ENCODE measurements around the gene ATP11A. TPM values are rescaled to one million over a fixed set of nuclear protein-coding genes. Genes with fewer than 3 reads are reported as not detected.

The ATP11A gene
- total RNA-seq, 1 experiment from 2014 or later: 8.7 TPM

- DNase-seq: no peak
- no peaks in the 10 kb centered on the region for H4K20me1 ChIP-seq (ENCODE audit: low read length)
Measured at GRCh38 chr13:112881656-112882554, 192.1 kb downstream of the ATP11A start.

DNA sequence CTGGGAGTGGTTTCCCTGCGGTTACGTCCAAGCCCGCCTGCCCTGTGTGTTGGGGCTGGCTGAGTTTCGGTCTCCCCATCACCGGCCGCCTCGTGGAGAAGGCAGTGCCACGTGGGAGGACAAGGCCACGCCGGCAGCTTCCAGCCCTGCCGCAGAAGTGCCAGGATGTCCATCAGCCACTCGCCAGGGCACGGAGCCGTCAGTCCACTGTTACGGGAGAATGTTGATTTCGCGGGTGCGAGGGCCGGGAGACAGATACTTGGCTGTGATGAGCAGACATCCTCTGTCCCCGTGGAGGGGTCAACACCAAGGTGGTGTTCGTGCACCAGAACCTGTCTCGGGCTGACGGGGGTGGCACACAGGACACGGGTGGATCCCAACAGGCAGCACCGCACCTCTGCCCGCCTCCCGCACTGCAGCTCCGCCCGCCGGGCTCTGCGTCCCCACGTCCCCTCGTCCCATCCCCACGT, 192.8 kb downstream of the ATP11A start:
- H3K36me3 ChIP-seq (ENCODE audit: low read depth, low read length): no peaks in the 10 kb centered on the region
- POLR2A ChIA-PET (ENCODE audit: unreplicated experiment): no interaction called here
- H3K79me2 ChIP-seq (ENCODE audit: low read length): no peaks in the 10 kb centered on the region
- H3K4me2 ChIP-seq (ENCODE audit: low read length): no peak overlapping the region
- H3K9me3 ChIP-seq (ENCODE audit: low read length): no peaks in the 10 kb centered on the region
- no peak for TF ChIP-seq EZH2phosphoT487 (IDR thresholded peaks at IDR 0.05; ENCODE audit: borderline replicate concordance, low read length)
- TF ChIP-seq CTCF (conservative IDR thresholded peaks at IDR 0.05; ENCODE audit: low read depth, low read length): no peak
- no peak for TF ChIP-seq EZH2 (IDR thresholded peaks at IDR 0.05; ENCODE audit: low read length, unreplicated experiment)
- CTCF ChIA-PET: no interaction called here
- no peak overlapping the region for H3K27ac ChIP-seq (ENCODE audit: low read length)
- H3K9ac ChIP-seq (ENCODE audit: low read length): no peak overlapping the region
- no peak for DNase-seq
- no peaks in the 10 kb centered on the region for H3K27me3 ChIP-seq (ENCODE audit: low read length)
- no peaks in the 10 kb centered on the region for H3F3A ChIP-seq (ENCODE audit: low read length, unreplicated experiment)
- no peak overlapping the region for H3K4me3 ChIP-seq (ENCODE audit: low read length)
- no TSS peak for BruUV-seq (replicated peaks)
- no peaks in the 10 kb centered on the region for H4K20me1 ChIP-seq (ENCODE audit: low read length)
- no peaks in the 10 kb centered on the region for H3K9me2 ChIP-seq (replicated peaks; ENCODE audit: low read length)
- no peak overlapping the region for H2AFZ ChIP-seq (ENCODE audit: low read length)
- intact Hi-C loops (cut with micrococcal nuclease): loop anchor here (10.0 kb wide), 1 partner anchor 188 kb away; the partner anchor contains the start of gene ATP11A
- ATAC-seq: no peak
- peaks cover 6% of the 10 kb centered on the region for H3K4me1 ChIP-seq (ENCODE audit: insufficient read depth, low read length)

More at GRCh38 chr13:112881656-112882554, 192.1 kb downstream of the ATP11A start:
- intact Hi-C loops (cut with micrococcal nuclease): loop anchor here (10.0 kb wide), 1 partner anchor 187 kb away; the partner anchor contains the start of gene ATP11A
- no peak overlapping the region for H2AFZ ChIP-seq (ENCODE audit: low read length)
- H3K36me3 ChIP-seq (ENCODE audit: low read depth, low read length): no peaks in the 10 kb centered on the region
- H3K9me2 ChIP-seq (replicated peaks; ENCODE audit: low read length): no peaks in the 10 kb centered on the region
- no peaks in the 10 kb centered on the region for H3K9me3 ChIP-seq (ENCODE audit: low read length)
- no peak overlapping the region for H3K4me2 ChIP-seq (ENCODE audit: low read length)
- no peak overlapping the region for H3K4me3 ChIP-seq (ENCODE audit: low read length)
- H3K27me3 ChIP-seq (ENCODE audit: low read length): no peaks in the 10 kb centered on the region
- POLR2A ChIA-PET (ENCODE audit: unreplicated experiment): no interaction called here
- H3K9ac ChIP-seq (ENCODE audit: low read length): no peak overlapping the region
- H3K4me1 ChIP-seq (ENCODE audit: insufficient read depth, low read length): peaks cover 6% of the 10 kb centered on the region
- CTCF ChIA-PET: no interaction called here
- no TSS peak for BruUV-seq (replicated peaks)
- no peak for TF ChIP-seq CTCF (conservative IDR thresholded peaks at IDR 0.05; ENCODE audit: low read depth, low read length)
- TF ChIP-seq EZH2 (IDR thresholded peaks at IDR 0.05; ENCODE audit: low read length, unreplicated experiment): no peak
- no peaks in the 10 kb centered on the region for H3F3A ChIP-seq (ENCODE audit: low read length, unreplicated experiment)
- H3K79me2 ChIP-seq (ENCODE audit: low read length): no peaks in the 10 kb centered on the region
- no peak for ATAC-seq
- H3K27ac ChIP-seq (ENCODE audit: low read length): no peak overlapping the region
